ENCODE data around the gene ACVR1C. TPM values are rescaled to one million over a fixed set of nuclear protein-coding genes. Genes with fewer than 3 reads are reported as not detected.

The ACVR1C gene
- total RNA-seq, 1 donor from 2014 or later = 0.18 TPM

- H3K4me3 Mint-ChIP-seq = no peak overlapping the region
- peaks cover 11% of the 10 kb centered on the region for H3K9me3 Mint-ChIP-seq
- H3K27me3 Mint-ChIP-seq (ENCODE audit: low read depth) = peaks cover 4% of the 10 kb centered on the region
- H3K27ac Mint-ChIP-seq = no peak overlapping the region
- TF ChIP-seq CTCF (IDR thresholded peaks at IDR 0.05; ENCODE audit: unreplicated experiment) = no peak
- H3K4me1 Mint-ChIP-seq = no peaks in the 10 kb centered on the region
- no peaks in the 10 kb centered on the region for H3K36me3 Mint-ChIP-seq
- DNase-seq (ENCODE audit: low spot score in 2 of 2, unreplicated experiment in 2 of 2) = no peak
These were observed 69.2 kb downstream of the ACVR1C start for GRCh38 chr2:157559461-157559860.

GRCh38 chr2:157559061-157559460, 69.6 kb downstream of the ACVR1C start:
- Mint-ChIP-seq H3K27ac (no peak overlapping the region), H3K4me3 (no peak overlapping the region), H3K36me3 (no peaks in the 10 kb centered on the region), H3K27me3 (ENCODE audit: low read depth) (peaks cover 4% of the 10 kb centered on the region), H3K9me3 (peaks cover 9% of the 10 kb centered on the region), H3K4me1 (no peaks in the 10 kb centered on the region)
- DNase-seq (ENCODE audit: low spot score in 2 of 2, unreplicated experiment in 2 of 2) = no peak
- TF ChIP-seq CTCF (IDR thresholded peaks at IDR 0.05; ENCODE audit: unreplicated experiment) = no peak

- Mint-ChIP-seq H3K9me3 (no peaks in the 10 kb centered on the region), H3K4me3 (no peak overlapping the region), H3K27me3 (ENCODE audit: low read depth) (peaks cover 4% of the 10 kb centered on the region), H3K27ac (no peak overlapping the region), H3K36me3 (no peaks in the 10 kb centered on the region), H3K4me1 (no peaks in the 10 kb centered on the region)
- no peak for DNase-seq (ENCODE audit: low spot score in 2 of 2, unreplicated experiment in 2 of 2)
- TF ChIP-seq CTCF (IDR thresholded peaks at IDR 0.05; ENCODE audit: unreplicated experiment) = no peak
These were observed 70.9 kb downstream of the ACVR1C start for GRCh38 chr2:157557770-157558169.

GRCh38 chr2:157540102-157540501, 88.6 kb downstream of the ACVR1C start:
- Mint-ChIP-seq H3K9me3 (peaks cover 4% of the 10 kb centered on the region), H3K27ac (no peak overlapping the region), H3K27me3 (ENCODE audit: low read depth) (no peaks in the 10 kb centered on the region), H3K4me1 (no peaks in the 10 kb centered on the region), H3K36me3 (no peaks in the 10 kb centered on the region), H3K4me3 (no peak overlapping the region)
- no peak for DNase-seq (ENCODE audit: low spot score in 2 of 2, unreplicated experiment in 2 of 2)
- no peak for TF ChIP-seq CTCF (IDR thresholded peaks at IDR 0.05; ENCODE audit: unreplicated experiment)

- no peak for TF ChIP-seq CTCF (IDR thresholded peaks at IDR 0.05; ENCODE audit: unreplicated experiment)
- Mint-ChIP-seq H3K4me3 (no peak overlapping the region), H3K4me1 (no peaks in the 10 kb centered on the region), H3K27ac (no peak overlapping the region), H3K36me3 (no peaks in the 10 kb centered on the region), H3K27me3 (ENCODE audit: low read depth) (no peaks in the 10 kb centered on the region), H3K9me3 (peaks cover 4% of the 10 kb centered on the region)
- DNase-seq (ENCODE audit: low spot score in 2 of 2, unreplicated experiment in 2 of 2) = no peak
These were observed 90.6 kb downstream of the ACVR1C start for GRCh38 chr2:157538064-157538463.

- peaks cover 4% of the 10 kb centered on the region for H3K9me3 Mint-ChIP-seq
- peaks cover 2% of the 10 kb centered on the region for H3K27me3 Mint-ChIP-seq (ENCODE audit: low read depth)
- no peak for TF ChIP-seq CTCF (IDR thresholded peaks at IDR 0.05; ENCODE audit: unreplicated experiment)
- H3K36me3 Mint-ChIP-seq = no peaks in the 10 kb centered on the region
- H3K27ac Mint-ChIP-seq = no peak overlapping the region
- DNase-seq (ENCODE audit: low spot score in 2 of 2, unreplicated experiment in 2 of 2) = no peak
- no peak overlapping the region for H3K4me3 Mint-ChIP-seq
- H3K4me1 Mint-ChIP-seq = no peaks in the 10 kb centered on the region
These were observed 91.8 kb downstream of the ACVR1C start for GRCh38 chr2:157536815-157537214.

Measured in mesothelial cell of epicardium (in vitro differentiated cells).